ENCODE results near the gene ZNF385D.
"Not testable (repeated sequence)": the region's sequence is repeated elsewhere in the genome, so short reads cannot be mapped to it uniquely, and the experiment has no call there.

ZNF385D gene

DNA sequence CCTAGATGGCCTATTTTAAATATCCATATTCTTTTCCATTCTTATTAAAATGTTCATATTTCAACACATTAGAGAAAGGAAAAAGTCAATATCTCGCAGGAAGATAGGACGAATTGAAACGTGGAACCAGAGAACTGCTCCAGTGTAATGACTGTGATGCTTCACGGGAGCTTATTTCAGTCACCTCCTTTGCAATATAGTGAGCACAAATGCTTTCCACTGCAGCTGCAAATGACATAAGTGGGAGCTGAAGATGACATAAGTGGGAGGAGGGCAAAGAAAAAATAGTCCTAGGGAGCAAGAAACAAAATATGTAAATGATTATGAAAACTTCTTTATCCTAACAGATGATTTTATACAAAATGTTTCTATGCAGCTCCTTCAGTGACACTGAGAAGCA lies 324.1 kb downstream of the ZNF385D start:
- DNase-seq, result no peak

DNA sequence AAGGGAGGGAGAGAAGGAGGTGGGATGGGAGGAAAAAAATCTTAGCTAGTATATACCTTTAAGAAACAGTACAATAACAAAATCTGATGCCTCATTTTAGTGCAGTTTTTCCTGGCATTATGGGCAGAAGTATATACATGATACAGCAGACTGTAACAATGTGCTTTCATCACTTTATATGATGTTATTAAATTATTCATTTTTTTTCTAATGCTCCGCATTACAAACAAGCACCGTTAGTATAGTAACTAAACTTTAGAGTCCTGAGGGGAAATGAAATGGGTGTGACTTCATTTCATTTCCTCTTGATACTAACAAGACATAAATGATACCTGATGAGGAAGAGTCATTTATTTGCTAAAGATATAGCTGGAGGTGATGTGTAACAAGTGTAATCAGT lies 325.3 kb downstream of the ZNF385D start:
- DNase-seq, result no peak

DNA sequence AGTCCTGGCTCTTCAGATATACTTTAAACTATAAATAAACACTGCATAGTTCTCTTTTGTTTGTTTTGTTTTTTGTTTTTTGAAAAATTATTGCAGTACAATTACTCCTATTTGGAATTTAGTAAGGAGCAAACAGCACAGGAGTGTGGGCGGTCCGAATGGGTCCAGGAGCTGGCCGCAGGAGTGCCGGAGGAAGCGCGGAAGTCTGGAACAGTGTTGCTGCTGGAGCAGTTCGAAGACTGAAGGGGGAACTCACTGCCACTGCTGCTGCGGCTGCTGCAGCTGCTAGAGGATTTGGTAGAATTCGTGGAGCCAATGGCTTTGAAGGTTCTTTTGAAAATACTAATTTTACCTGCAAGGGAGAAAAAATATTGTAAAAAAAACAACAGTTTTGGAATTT lies 329.9 kb downstream of the ZNF385D start:
- no peak for DNase-seq

DNA sequence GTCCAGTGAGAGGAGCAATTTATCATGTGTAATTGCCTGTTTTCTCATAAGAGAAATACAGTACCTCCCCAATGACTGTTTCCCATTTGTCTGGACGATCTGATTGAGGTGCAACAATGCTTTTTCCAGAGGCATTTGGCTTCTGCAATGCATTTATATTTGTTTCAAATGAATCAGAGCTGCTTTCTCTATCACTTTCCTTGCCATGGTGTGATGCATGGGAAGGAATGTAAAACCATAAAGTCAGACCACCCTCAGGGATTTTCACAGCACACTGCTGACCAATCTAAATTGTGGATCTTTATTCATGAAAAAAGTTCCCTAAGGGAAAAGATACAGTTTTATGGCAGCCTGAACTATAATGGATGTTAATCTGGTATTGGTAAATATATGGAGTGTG lies 333.0 kb downstream of the ZNF385D start:
- no peak for DNase-seq

DNA sequence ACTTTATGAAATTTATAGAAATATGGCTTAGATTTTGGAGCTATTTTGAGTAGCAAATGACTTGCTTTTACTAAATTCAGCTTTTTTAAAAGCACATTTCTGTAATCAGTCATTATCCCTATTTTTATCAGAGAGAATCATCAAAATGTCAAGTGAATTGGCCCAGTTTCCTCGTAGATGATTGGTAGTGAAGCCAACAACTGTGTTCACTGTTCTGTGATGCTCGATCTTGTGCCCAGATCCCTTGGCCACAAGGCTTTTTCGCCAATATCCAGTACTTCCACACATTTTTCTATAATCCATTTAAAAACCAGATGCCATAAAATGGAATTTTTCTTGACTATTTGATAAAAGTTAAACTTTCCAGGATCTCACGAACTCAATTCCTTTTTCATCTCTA lies 336.5 kb downstream of the ZNF385D start:
- no peak for DNase-seq

DNA sequence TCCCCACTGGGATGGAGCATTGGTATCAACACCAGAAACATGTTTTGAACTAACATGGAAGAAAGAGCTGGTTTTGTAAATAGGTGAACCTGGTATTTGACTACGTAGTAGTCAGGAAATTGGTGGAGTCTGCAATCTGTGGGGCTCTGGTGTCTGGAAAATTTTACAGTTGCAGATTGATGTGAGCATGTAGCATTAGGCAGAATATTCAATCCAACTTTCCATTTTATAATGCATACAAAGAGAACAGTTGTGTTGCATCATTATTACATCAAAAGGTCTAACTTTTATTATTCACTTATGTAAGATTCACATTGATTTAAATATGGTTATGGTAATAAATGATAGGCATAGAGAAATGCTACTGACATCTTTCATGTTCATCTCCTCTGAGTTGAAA lies 340.0 kb downstream of the ZNF385D start:
- DNase-seq, result no peak

DNA sequence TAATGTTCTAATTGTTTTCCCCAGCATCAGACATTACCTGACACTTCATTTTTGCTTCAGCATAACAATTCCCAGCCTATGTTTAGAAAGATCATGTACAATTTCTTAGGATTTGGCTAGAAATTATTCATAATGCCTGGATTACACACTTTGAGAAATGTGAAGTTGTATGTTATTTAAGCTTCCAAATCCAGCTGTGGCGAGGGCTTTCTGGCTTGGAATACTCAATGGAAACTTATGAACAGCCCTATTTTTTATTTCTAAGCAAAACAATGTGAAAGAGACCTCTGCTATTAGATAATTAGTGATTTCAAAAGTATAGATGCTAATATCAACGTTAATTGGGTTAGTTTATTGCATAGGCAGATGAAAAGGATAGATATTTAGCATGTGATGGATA lies 341.6 kb downstream of the ZNF385D start:
- no peak for DNase-seq

DNA sequence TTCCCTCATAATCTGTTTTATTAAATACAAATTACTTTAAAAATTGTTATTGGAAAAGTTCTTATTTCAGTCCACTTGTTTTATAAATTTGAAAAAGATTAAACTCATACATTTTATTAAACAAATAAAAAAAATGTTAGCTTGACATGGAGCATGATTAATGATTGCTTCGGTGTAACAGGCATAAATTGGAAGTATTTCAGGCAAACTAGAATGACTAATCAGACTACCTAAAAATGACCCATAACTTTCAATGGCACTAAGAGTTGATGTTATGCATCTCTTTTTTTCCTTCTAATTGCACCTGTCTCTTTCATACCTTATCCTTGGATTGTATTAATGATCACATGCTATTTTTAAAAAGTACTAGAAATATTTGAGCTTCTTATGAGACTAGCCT lies 343.3 kb downstream of the ZNF385D start:
- DNase-seq, result no peak

DNA sequence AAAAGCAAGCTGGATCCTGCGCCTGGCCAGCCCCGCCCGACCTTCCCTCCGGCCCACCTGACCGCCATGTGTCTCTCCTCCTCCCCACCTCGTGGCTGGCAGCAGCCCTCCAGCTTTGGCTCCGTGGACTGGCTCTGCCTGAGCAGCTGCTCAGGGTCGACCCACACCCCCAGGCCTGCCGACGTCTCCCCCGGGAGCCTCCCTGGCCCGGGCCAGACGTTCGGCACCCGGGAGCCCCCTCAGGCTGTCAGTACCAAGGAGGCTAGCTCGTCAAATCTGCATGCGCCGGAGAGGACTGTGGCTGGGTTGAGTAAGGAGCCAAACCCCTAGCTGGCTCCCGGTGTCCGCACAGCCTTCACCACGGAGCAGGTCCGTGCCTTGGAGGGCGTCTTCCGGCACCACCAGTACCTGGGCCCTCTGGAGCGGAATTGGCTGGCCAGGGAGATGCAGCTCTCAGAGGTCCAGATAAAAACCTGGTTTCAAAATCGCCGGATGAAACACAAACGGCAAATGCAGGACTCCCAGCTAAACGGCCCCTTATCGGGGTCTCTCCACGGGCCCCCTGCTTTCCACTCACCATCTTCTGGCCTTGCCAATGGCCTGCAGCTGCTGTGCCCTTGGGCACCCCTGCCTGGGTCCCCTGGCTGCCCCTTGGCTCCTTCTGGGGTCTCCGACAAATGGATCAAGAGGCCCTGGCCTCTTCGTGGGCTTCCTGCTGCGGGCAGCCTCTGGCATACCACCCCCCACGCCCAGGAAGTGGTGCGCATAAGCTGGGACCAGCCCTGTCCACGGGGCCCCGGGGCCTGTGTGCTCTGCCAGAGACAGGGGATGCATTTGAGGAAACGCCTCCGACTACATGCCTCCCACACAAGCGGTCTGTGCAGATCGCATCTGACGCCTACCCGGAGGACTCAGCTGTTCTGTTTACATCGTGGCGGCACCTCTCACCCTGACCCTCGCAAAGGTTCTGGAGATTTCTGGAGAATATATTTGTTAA lies 345.0 kb downstream of the ZNF385D start:
- DNase-seq, result no peak

DNA sequence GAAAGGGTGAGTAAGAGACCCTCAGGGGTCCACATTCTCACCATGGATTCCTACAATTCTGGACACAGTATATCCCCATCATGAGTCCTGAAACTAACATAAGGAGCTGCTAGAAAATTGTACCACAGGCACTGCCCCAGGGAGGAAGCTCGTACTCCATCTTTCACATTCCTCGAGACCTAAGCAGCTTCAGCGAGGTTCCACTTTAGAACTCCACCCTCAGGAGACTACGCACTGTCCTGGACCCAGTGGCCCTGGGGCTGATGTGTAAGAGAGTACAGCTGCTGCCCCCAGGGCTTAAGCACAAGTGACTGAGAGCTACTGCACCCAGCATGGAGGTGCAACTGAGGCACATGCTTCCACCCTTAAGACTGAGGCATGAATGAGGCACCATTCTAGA lies 352.5 kb downstream of the ZNF385D start:
- no peak for DNase-seq

DNA sequence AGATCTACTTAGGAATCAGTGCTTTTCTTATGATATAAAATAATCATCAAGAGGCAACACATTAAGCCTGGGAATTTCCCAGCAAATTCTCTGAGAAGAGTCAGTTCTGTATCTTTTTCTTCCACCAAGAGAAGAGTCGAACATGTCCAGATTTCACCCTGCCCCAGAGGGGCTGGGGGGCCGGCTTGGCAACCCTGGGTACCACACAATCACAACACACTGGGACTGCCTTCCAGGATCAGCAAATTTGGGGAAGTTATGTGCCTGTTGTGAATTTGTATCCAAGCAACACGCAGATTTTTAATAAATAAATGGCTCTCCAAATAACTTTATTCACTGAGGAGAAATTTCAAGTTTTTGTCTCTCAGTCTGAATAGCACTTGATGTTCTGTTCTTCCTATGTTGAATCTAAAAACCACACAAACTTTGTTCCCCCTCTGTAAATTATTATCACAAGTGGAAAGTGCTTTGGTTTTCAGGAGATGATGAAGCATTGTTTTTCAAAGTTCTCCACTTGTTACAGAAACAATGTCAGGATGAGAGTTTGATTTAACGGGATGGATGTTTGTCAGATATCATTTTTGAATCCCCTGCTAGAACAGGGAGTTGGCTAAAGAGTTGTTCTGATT lies 357.2 kb downstream of the ZNF385D start:
- DNase-seq, result no peak

DNA sequence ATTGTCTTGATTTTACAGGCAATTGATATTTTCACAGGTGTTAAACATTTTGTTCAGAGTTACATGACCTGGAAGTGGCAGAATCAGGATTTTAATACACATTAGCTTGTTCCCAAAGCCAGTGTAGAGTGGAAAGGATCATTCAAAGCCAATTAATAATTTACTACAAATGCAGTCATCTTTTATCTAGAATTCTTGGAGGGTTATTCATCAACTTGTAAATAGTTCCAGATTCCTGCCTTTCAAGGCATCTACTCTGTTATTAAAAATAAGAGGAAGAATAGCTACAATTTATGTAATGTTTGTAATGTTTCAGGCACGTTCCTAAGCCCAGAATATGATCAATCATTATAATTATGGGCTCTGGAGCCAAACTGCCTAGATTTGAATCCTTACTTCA lies 358.5 kb downstream of the ZNF385D start:
- no peak for DNase-seq

DNA sequence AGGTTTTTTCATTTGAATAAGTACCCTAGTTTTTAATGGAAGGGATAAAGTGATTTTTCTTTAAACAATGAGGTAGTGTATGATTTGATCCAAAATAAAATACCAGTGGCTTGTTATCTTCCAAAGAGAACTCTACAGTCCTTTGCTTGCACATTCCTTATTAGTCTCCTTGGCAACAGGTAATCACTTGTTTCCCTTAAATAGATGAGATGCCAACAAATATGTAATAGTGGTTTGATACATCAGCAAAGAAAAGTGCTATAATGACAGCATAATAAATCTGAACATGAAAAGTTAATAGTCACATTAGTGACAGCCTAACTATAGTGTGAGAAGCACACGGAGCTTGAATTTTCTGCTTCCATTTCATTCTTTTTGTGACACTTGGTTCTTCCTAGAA lies 360.2 kb downstream of the ZNF385D start:
- DNase-seq, result no peak

DNA sequence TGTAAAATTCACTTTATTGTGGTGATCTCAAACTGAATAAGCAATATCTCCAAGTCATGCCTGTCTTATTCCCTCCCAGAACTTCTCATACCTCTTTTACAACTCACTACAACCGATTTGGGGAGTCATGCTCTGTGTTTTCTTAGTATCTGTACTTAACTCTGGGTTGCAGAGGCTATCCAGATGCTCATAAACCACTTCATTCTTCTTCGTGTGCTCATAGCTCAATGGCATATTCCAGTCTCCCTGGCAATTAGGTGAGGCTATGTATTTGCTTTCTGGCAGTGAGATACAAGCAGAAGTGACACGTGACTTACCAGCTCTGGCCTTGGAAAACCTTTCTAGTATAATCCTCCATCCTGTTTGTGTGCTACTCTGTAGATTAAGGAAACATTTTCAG lies 360.9 kb downstream of the ZNF385D start:
- no peak for DNase-seq

DNA sequence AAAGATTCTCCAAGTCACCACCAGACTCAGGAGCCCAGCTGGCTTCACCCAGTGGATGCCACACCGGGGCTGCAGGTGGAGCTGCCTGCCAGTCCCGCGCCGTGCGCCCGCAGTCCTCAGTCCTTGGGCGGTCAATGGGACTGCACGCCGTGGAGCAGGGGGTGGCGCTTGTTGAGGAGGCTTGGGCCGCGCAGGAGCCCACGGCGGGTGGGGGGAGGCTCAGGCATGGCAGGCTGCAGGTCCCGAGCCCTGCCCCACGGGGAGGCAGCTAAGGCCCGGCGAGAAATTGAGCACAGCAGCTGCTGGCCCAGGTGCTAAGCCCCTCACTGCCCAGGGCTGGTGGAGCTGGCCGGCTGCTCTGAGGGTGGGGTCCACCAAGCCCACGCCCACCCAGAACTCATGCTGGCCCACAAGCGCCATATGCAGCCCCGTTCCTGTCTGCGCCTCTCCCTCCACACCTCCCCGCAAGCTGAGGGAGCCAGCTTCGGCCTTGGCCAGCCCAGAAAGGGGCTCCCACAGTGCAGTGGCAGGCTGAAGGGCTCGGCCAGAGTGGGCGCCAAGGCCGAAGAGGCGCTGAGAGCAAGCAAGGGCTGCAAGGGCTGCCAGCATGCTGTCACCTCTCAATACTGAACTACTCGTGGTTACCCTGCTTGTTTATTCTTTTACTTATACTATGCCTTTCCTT lies 363.7 kb downstream of the ZNF385D start:
- not testable (repeated sequence) for DNase-seq

DNA sequence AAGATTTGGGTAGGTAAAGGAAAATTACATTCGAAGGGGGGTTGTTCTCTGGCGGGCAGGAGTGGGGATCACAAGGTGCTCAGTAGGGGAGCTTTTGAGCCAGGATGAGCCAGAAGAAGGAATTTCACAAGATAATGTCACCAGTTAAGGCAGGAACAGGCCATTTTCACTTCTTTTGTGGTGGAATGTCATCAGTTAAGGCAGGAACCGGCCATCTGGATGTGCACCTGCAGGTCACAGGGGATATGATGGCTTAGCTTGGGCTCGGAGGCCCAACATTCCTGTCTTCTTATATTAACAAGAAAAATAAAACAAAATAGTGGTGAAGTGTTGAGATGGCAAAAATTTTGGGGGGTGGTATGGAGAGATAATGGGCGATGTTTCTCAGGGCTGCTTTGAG lies 373.0 kb downstream of the ZNF385D start:
- not testable (repeated sequence) for DNase-seq

DNA sequence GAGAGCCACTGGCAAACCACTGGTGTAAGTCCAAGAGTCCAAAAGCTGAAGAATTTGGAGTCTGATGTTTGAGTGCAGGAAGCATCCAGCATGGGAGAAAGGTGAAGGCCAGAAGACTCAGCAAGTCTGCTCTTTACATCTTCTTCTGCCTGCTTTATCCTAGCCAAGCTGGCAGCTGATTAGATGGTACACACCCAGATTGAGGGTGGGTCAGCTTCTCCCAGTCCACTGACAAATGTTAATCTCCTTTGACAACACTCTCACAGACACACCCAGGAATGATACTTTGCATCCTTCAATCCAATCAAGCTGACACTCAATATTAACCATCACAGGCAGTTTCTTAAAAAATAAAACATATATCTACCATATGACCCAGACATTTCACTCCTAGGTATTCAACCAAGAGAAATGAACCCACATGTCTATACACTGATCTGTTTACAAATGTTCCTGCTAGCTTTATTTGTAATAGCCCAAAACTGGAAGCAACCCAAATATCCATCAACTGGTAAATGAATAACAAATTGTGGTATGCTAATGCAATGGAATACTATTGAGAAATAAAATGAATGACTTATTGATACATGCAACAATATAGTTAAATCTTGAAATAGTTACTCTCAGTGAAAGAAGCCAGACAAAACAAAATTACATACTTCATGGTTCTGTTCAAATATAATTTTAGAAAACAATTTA lies 373.8 kb downstream of the ZNF385D start:
- DNase-seq, result no peak

DNA sequence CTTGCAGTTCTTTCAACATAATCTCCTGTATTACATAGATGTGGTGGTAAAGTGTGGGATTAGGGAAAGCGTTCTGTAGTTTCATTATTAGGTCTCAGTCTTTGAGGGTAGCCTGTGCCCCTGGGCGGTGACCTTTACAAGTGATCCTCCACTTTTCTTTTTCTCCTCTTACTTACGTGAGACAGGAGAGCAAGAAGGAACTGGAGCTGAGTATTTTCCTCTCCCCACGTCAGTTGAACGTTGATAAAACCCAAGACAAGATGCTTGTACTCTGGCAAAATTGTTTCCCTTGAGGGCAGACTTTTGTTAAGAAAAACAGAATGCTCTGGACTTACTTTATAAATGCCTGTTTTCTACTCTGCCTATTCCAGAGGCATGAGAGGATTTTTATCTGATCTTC lies 378.7 kb downstream of the ZNF385D start:
- no peak for DNase-seq

Data from SIG-M5 (cell line).